Measurements from ENCODE around the gene SEMA5B.

- TF ChIP-seq CTCF (optimal IDR thresholded peaks at IDR 0.05 in 1 of 3, IDR thresholded peaks at IDR 0.05 in 1 of 3, conservative IDR thresholded peaks at IDR 0.05 in 1 of 3; ENCODE audit: extremely low read depth in 1 of 3, insufficient read depth in 2 of 3, low read length in 3 of 3), result no peak
- no peak for TF ChIP-seq EZH2 (IDR thresholded peaks at IDR 0.05; ENCODE audit: low read length)
These were observed 85.3 kb downstream of the SEMA5B start for GRCh38 chr3:122942239-122942638.
